Peyer's patch (tissue), 4 donors: ENCODE measurements around the gene CSK.

Source experiments
- POLR2A ChIP-seq, 2 donors: fragments of 450-650 bp; IDR thresholded peaks; one replicate each; pipeline ENCODE4 v1.5.1; 2017; ENCODE audit warnings: antibody characterized with exemption in 2 of 2, mild to moderate bottlenecking in 2 of 2, moderate library complexity in 2 of 2
- TF ChIP-seq, protein P1 (sequence below), 6 experiments: fragments of 450-650 bp in 4 of 6; fragments of 200-600 bp in 2 of 6; sonication (generic) in 1 of 6; IDR thresholded peaks; one replicate each; pipeline ENCODE4 v1.5.1; 2017 to 2019; ENCODE audit warnings: antibody characterized with exemption in 6 of 6, mild to moderate bottlenecking in 3 of 6, moderate library complexity in 1 of 6

DNA sequence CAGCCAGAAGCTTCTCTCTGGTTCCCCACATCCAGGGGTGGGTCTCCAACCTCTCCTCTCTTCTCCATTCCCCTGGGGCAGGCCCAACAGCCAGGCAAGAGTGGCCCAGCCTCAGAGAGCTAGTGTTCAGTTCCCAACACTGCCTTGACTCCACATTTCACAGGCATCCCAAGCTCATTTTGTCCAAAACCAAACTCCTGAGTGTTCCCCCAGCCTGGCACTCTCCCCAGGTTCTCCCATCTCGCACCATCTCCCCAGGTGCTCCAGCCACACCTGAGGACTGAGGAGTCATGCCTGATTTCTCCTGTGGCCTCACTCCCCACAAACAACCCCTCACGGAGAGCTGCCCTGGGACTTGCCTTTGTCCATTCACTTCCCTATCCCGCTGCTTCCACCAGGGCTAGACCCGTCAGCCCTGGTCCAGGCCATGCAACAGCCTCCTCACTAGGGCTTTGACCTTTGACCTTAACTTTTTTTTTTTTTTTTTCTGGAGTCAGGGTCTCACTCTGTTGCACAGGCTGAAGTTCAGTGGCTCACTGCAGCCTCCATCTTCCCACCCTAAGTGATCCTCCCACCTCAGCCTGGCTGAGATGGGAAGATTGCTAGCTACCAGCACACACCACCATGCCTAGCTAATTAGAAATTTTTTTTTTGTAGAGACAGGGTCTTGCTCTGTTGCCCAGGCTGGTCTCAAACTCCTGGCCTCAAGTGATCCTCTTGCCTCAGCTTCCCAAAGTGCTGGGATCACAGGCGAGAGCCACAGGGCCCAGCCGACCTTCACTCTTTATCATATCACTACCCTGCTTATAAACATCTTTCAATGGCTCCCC is 3.9 kb upstream of the CSK start:
- no peak for TF ChIP-seq POLR2A (IDR thresholded peaks at IDR 0.05)
- TF ChIP-seq, protein P1, sequence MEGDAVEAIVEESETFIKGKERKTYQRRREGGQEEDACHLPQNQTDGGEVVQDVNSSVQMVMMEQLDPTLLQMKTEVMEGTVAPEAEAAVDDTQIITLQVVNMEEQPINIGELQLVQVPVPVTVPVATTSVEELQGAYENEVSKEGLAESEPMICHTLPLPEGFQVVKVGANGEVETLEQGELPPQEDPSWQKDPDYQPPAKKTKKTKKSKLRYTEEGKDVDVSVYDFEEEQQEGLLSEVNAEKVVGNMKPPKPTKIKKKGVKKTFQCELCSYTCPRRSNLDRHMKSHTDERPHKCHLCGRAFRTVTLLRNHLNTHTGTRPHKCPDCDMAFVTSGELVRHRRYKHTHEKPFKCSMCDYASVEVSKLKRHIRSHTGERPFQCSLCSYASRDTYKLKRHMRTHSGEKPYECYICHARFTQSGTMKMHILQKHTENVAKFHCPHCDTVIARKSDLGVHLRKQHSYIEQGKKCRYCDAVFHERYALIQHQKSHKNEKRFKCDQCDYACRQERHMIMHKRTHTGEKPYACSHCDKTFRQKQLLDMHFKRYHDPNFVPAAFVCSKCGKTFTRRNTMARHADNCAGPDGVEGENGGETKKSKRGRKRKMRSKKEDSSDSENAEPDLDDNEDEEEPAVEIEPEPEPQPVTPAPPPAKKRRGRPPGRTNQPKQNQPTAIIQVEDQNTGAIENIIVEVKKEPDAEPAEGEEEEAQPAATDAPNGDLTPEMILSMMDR (IDR thresholded peaks at IDR 0.05): no peak
